Memory B cell (primary cell): Measurements from ENCODE around the gene FLNB.

Experiments used
- ATAC-seq: fragments of 150-1000 bp; cut with Tn5 transposase; 2 replicates; pipeline ENCODE4 v1.10.0; 2021; ENCODE audit warnings: low read depth, mild to moderate bottlenecking, moderate library complexity
- DNase-seq, 2 donors: peaks; one replicate each; pipeline ENCODE4 v3.0.0; 2022; ENCODE audit warnings: low spot score in 2 of 2
- H3K27ac Mint-ChIP-seq: one replicate; pipeline ENCODE4 v1.8.0; 2022; ENCODE audit warnings: mild to moderate bottlenecking, moderate library complexity, mixed read lengths
- H3K27me3 Mint-ChIP-seq: one replicate; pipeline ENCODE4 v1.8.0; 2022; ENCODE audit warnings: mixed read lengths
- H3K36me3 Mint-ChIP-seq: one replicate; pipeline ENCODE4 v1.8.0; 2022; ENCODE audit warnings: mild to moderate bottlenecking, mixed read lengths
- H3K4me1 Mint-ChIP-seq: one replicate; pipeline ENCODE4 v1.8.0; 2022; ENCODE audit warnings: mixed read lengths
- H3K4me3 Mint-ChIP-seq: one replicate; pipeline ENCODE4 v1.8.0; 2022; ENCODE audit warnings: mild to moderate bottlenecking, moderate library complexity, mixed read lengths
- H3K9me3 Mint-ChIP-seq: one replicate; pipeline ENCODE4 v1.8.0; 2022; ENCODE audit warnings: mixed read lengths

The FLNB gene

GRCh38 chr3:58167431-58168351, 159.5 kb downstream of the FLNB start:
- DNase-seq (peak; percentile 57 to 58), ATAC-seq (peak; percentile 82)
- peaks cover 23% of the 10 kb centered on the region for H3K36me3 Mint-ChIP-seq
- H3K27ac Mint-ChIP-seq: no peak overlapping the region
- H3K27me3 Mint-ChIP-seq: no peaks in the 10 kb centered on the region
- H3K4me1 Mint-ChIP-seq: no peaks in the 10 kb centered on the region
- H3K4me3 Mint-ChIP-seq: no peak overlapping the region
- no peaks in the 10 kb centered on the region for H3K9me3 Mint-ChIP-seq

GRCh38 chr3:58168498-58168897, 160.3 kb downstream of the FLNB start:
- ATAC-seq (no peak), DNase-seq (no peak)
- Mint-ChIP-seq H3K9me3 (no peaks in the 10 kb centered on the region), H3K4me1 (no peaks in the 10 kb centered on the region), H3K27ac (no peak overlapping the region), H3K36me3 (peaks cover 19% of the 10 kb centered on the region), H3K27me3 (no peaks in the 10 kb centered on the region), H3K4me3 (no peak overlapping the region)

- no peak overlapping the region for H3K4me3 Mint-ChIP-seq
- no peak overlapping the region for H3K27ac Mint-ChIP-seq
- H3K9me3 Mint-ChIP-seq: no peaks in the 10 kb centered on the region
- no peak for DNase-seq
- H3K36me3 Mint-ChIP-seq: peaks cover 11% of the 10 kb centered on the region
- no peaks in the 10 kb centered on the region for H3K27me3 Mint-ChIP-seq
- ATAC-seq: no peak
- no peaks in the 10 kb centered on the region for H3K4me1 Mint-ChIP-seq
These were observed 161.1 kb downstream of the FLNB start for GRCh38 chr3:58169371-58169770.

GRCh38 chr3:58170376-58170775, 162.2 kb downstream of the FLNB start:
- ATAC-seq: no peak
- Mint-ChIP-seq H3K27ac (no peak overlapping the region), H3K4me1 (no peaks in the 10 kb centered on the region), H3K4me3 (no peak overlapping the region), H3K9me3 (no peaks in the 10 kb centered on the region), H3K36me3 (peaks cover 11% of the 10 kb centered on the region), H3K27me3 (no peaks in the 10 kb centered on the region)
- DNase-seq: no peak

- no peak for ATAC-seq
- Mint-ChIP-seq H3K36me3 (peaks cover 9% of the 10 kb centered on the region), H3K27ac (peak overlapping the region; percentile 64), H3K9me3 (no peaks in the 10 kb centered on the region), H3K27me3 (no peaks in the 10 kb centered on the region), H3K4me3 (no peak overlapping the region), H3K4me1 (no peaks in the 10 kb centered on the region)
- DNase-seq: no peak
These were observed 162.9 kb downstream of the FLNB start for GRCh38 chr3:58171126-58171525.

GRCh38 chr3:58173029-58173668, 164.9 kb downstream of the FLNB start:
- no peaks in the 10 kb centered on the region for H3K27me3 Mint-ChIP-seq

GRCh38 chr3:58173669-58174398, 165.6 kb downstream of the FLNB start:
- no peak overlapping the region for H3K27ac Mint-ChIP-seq
- H3K9me3 Mint-ChIP-seq: no peaks in the 10 kb centered on the region
- H3K36me3 Mint-ChIP-seq: peaks cover 9% of the 10 kb centered on the region
- H3K4me1 Mint-ChIP-seq: peaks cover 8% of the 10 kb centered on the region
- H3K27me3 Mint-ChIP-seq: no peaks in the 10 kb centered on the region
- ATAC-seq (peak; percentile 30), DNase-seq (no peak)
- H3K4me3 Mint-ChIP-seq: no peak overlapping the region

More at GRCh38 chr3:58173029-58173668, 164.9 kb downstream of the FLNB start:
- H3K36me3 Mint-ChIP-seq: peaks cover 9% of the 10 kb centered on the region
- no peak overlapping the region for H3K27ac Mint-ChIP-seq
- no peaks in the 10 kb centered on the region for H3K9me3 Mint-ChIP-seq
- peaks cover 2% of the 10 kb centered on the region for H3K4me1 Mint-ChIP-seq
- no peak for DNase-seq
- no peak overlapping the region for H3K4me3 Mint-ChIP-seq
- ATAC-seq: no peak

GRCh38 chr3:58175187-58175436, 166.9 kb downstream of the FLNB start:
- Mint-ChIP-seq H3K27me3 (no peaks in the 10 kb centered on the region), H3K9me3 (no peaks in the 10 kb centered on the region)

GRCh38 chr3:58175437-58176184, 167.4 kb downstream of the FLNB start:
- H3K9me3 Mint-ChIP-seq: no peaks in the 10 kb centered on the region
- no peak overlapping the region for H3K27ac Mint-ChIP-seq
- no peaks in the 10 kb centered on the region for H3K27me3 Mint-ChIP-seq
- H3K36me3 Mint-ChIP-seq: peaks cover 3% of the 10 kb centered on the region
- ATAC-seq (no peak), DNase-seq (no peak)
- peaks cover 12% of the 10 kb centered on the region for H3K4me1 Mint-ChIP-seq
- H3K4me3 Mint-ChIP-seq: no peak overlapping the region

More at GRCh38 chr3:58175187-58175436, 166.9 kb downstream of the FLNB start:
- no peak overlapping the region for H3K27ac Mint-ChIP-seq
- ATAC-seq (no peak), DNase-seq (no peak)
- H3K4me1 Mint-ChIP-seq: peaks cover 9% of the 10 kb centered on the region
- peaks cover 4% of the 10 kb centered on the region for H3K36me3 Mint-ChIP-seq
- no peak overlapping the region for H3K4me3 Mint-ChIP-seq

GRCh38 chr3:58176185-58176530, 167.9 kb downstream of the FLNB start:
- ATAC-seq: no peak
- H3K27ac Mint-ChIP-seq: no peak overlapping the region
- H3K9me3 Mint-ChIP-seq: no peaks in the 10 kb centered on the region
- H3K4me1 Mint-ChIP-seq: peaks cover 12% of the 10 kb centered on the region
- H3K4me3 Mint-ChIP-seq: peak overlapping the region; percentile 17
- no peak for DNase-seq
- no peaks in the 10 kb centered on the region for H3K27me3 Mint-ChIP-seq
- H3K36me3 Mint-ChIP-seq: peaks cover 3% of the 10 kb centered on the region

- peak overlapping the region; percentile 71 for H3K4me3 Mint-ChIP-seq
- DNase-seq (no peak), ATAC-seq (no peak)
- no peaks in the 10 kb centered on the region for H3K36me3 Mint-ChIP-seq
- H3K27ac Mint-ChIP-seq: no peak overlapping the region
- no peaks in the 10 kb centered on the region for H3K9me3 Mint-ChIP-seq
- H3K27me3 Mint-ChIP-seq: no peaks in the 10 kb centered on the region
- H3K4me1 Mint-ChIP-seq: peaks cover 19% of the 10 kb centered on the region
These were observed 168.7 kb downstream of the FLNB start for GRCh38 chr3:58176827-58177489.

GRCh38 chr3:58177747-58178527, 169.7 kb downstream of the FLNB start:
- ATAC-seq (peak; percentile 87), DNase-seq (peak; percentile 92 to 96)
- no peaks in the 10 kb centered on the region for H3K27me3 Mint-ChIP-seq
- H3K36me3 Mint-ChIP-seq: no peaks in the 10 kb centered on the region
- peaks cover 21% of the 10 kb centered on the region for H3K4me1 Mint-ChIP-seq
- no peaks in the 10 kb centered on the region for H3K9me3 Mint-ChIP-seq
- peak overlapping the region; percentile 75 for H3K27ac Mint-ChIP-seq
- H3K4me3 Mint-ChIP-seq: peak overlapping the region; percentile 83
